HG02759 (cell line): ENCODE data around the gene S1PR1.
"Not testable (repeated sequence)": the region's sequence is repeated elsewhere in the genome, so short reads cannot be mapped to it uniquely, and the experiment has no call there.

Experiments used
- ATAC-seq: cut with Tn5 transposase; IDR thresholded peaks from one replicate; pipeline ENCODE4 v1.9.1; 2021; ENCODE audit warnings: mild to moderate bottlenecking, moderate library complexity; ENCODE audit not compliant: unreplicated experiment

The S1PR1 gene

GRCh38 chr1:101236516-101237228, at the start of gene S1PR1:
Gene S1PR1, plus strand, starts transcription at chr1:101237019. Its CDS starts 1,966 bp downstream, at chr1:101238985.
- ATAC-seq: peak; percentile 27

DNA sequence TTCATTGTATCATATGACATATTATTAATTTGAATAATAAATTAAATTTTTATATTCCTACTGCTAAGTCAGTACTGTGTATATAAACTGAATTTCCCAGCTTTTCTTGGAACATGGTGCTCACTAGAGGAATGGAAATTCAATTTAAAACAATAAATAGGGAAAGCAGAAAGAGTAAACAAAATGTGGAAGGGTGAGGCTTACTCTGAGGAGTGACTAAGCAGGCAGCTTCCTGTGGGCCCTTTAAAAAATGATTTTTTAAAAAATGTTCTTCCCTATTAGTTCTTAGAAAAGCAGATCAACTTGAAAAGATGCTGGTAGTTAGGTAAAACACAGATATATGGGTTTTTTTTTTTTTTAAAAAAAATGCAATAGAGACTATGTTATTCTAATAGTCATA, 49.5 kb upstream of the S1PR1 start:
- no peak for ATAC-seq

DNA sequence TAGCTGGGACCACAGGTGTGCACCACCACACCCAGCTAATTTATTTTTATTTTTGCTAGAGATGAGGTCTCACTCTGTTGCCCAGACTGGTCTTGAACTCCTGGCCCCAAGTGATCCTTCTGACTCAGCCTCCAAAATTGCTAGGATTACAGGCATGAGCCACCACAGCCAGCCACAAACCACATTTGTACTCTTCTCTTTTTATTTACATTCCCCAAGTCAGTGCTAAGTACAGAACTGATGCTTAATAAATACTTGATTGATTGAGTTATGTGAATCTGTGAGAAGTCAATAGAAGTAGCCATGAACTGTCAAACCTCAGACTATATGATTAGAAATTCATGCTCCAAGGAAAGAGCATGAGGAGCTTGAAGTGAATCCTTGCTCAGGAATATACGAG, 48.5 kb upstream of the S1PR1 start:
- ATAC-seq: no peak

- not testable (repeated sequence) for ATAC-seq
These were observed 47.9 kb upstream of the S1PR1 start for GRCh38 chr1:101188968-101189367.

DNA sequence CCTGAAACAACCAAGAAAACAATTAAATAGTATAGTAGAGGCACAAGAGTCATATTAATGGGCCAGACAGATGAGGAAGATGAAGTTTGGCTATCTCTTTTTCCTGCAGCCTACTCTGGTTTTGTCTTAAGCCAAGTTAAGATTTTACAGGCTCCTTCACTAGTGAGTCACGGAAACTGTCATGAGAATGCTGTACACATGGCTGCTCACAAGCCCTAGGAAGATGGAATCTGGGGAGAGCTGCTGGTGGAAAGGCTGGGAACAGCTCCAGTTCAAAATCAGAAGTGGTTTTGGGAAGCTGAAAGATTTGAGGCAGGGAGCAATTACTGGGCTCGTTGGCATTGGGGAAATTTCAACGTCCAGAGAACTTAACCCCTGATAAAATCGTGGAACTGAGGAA, 46.4 kb upstream of the S1PR1 start:
- ATAC-seq: no peak

DNA sequence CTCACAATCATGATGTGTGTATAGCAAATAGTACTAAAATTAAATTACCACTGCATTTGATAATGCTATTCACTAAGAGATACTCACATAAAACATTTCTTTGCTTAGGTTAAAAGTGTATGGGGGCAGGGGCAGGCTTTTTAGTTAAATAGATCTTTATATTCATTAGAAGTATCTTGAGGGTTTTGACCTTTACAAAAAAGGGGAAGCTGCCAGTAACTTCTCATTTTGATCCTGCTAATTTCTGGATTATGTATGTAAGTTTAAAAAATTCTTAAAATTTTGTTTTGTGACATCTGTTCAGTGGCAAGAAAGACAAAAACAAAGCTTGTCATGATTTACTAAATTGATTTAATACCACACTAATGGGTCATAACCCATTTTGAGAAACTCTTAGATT, 45.8 kb upstream of the S1PR1 start:
- ATAC-seq: no peak

DNA sequence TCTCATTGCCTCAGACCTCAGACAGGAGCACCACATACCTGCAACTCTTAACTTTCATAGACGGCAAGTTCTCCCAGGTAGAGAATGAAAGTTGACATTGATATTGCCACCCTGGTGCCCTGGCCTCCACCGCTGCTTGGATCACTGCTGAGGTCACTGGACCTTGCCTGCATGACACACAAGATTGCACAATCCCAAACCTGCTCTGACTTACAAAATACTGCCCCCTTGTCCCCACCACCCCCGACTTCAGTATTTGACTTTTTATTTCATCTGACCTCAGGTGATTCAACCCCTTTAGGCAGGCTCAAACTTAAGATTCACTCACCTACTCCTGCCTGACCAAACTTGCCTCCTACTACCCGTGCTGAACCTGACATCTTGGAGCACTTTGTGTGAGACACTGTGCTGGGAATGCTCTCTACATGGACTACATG, 43.1 kb upstream of the S1PR1 start:
- ATAC-seq: no peak

DNA sequence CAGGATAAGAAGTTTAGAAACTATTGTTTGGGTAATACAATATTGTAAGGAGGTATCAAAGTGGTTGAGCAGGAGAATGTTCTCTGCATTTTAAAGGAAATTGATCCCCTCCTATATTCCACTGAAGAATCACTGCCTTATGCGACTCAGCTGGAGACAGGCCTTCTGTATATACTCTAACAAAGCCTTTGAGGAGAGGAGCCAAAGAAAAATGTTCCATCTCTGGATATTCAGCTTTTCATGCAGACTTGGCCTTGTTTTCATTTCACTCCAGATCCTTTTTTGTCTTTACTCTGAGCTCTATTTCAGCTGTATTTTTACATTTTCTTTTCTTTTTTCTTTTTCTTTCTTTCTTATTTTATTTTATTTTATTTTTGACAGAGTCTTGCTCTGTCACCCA, 42.1 kb upstream of the S1PR1 start:
- ATAC-seq: no peak

GRCh38 chr1:101196668-101197067, 40.2 kb upstream of the S1PR1 start:
- ATAC-seq: no peak

DNA sequence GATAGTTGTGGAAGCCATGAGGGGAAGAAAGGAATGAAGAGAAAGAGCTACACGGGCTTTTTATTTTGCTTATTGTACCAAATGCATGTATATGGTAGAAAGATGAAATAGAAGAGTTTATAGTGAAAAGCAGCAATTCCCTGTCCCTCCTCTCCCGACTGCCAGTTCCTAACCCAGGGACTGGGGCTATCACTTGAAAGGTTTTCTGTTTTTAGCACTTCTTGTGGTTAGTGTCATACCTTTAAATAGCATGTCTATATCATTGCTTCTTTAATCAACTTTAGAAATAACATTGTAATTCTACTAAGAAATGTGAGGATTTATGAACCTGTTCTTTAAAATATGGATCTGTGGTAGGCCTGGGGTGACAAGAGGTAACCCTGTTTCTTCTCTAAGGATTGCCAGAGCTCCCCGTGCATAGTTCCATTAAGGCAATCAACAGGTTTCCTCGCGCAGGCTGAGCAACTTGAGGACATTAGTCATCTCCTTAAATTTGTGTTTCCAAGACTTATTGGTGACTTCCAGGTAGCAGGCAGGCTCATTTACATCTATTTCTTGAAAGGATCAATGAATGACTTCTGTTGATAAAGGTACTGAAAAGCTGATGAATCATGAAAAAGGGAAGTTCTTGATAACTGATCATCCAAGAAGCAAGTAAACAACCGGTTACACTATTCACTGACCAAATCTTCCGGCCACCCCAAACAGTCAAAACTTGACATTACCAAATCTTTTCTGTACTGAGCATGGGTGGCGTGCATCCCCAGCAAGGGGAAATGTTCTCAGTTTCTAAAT, 37.8 kb upstream of the S1PR1 start:
- peak; percentile 99 for ATAC-seq

GRCh38 chr1:101199637-101199982, 37.2 kb upstream of the S1PR1 start:
- ATAC-seq: no peak

GRCh38 chr1:101200513-101200912, 36.3 kb upstream of the S1PR1 start:
- ATAC-seq: no peak

- no peak for ATAC-seq
These were observed 32.8 kb upstream of the S1PR1 start for GRCh38 chr1:101203820-101204540.

DNA sequence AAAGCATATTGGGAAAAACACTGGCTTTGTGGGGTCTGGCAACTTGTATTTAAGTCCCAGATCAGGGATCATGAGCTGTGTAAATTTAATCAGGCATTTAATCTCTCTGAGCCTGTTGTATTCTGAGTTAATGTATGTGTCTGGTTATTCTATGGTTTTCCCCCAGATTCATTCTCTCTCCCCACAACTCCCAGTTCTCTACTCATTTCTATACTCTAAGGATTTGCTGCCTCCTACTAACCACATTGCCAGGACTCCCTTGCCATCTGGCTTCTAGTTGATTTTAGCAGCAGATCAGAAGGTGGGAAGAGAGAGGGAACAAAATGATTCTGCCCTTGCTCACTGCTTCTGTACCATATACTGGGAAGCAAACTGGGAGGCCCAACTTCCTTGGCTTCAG, 31.4 kb upstream of the S1PR1 start:
- ATAC-seq: peak; percentile 47

GRCh38 chr1:101206139-101206538, 30.7 kb upstream of the S1PR1 start:
- peak; percentile 58 for ATAC-seq

DNA sequence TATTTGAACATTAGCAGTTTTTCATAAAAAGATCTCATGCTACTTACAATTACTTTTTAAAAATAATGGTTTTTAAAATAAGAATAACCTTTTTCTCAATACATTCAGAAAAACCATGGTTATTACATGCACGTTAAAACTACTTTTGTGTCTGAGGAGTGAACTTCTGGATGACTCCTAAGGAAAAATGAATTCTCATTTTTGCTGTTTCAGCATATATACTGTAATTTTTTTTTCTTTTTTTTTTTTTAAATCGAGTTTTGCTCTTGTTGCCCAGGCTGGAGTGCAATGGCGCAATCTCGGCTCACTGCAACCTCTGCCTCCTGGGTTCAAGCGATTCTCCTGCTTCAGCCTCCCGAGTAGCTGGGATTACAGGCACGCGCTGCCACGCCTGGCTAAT, 29.5 kb upstream of the S1PR1 start:
- ATAC-seq: not testable (repeated sequence)

GRCh38 chr1:101207891-101208290, 28.9 kb upstream of the S1PR1 start:
- ATAC-seq: no peak

GRCh38 chr1:101215363-101216011, 21.3 kb upstream of the S1PR1 start:
- ATAC-seq: no peak

DNA sequence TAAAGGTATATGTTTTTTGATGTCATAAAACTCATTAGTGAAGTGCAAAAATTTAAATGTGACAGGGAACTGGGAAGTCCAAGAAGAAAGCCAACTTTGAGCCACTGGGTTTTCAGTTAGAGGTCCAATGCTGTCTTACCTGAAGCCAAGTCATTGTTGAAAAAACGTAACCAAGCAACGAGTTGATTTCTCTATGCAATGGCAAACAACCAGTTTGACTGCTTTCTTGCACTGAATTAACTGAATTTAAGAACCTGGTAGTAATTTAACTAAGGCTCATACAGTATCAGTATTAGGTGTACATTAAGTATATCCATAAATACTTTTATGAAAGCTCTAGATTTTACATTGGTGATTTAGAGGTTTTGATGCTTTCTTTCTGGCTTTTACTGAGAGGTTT, 20.2 kb upstream of the S1PR1 start:
- no peak for ATAC-seq

GRCh38 chr1:101217148-101217547, 19.7 kb upstream of the S1PR1 start:
- ATAC-seq: no peak

DNA sequence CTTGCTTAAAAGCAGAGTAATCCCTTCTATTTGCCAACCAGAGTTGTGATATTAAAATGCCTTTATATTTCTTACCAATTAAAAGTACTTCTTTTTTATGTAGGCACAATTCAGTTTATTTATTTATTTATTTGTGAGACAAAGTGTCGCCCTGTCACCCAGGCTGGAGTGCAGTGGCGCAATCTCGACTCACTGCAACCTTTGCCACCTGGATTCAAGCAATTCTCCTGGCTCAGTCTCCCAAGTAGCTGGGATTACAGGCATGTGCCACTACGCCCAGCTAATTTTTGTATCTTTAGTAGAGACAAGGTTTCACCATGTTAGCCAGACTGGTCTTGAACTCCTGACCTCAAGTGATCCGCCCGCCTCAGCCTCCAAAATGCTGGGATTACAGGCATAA, 17.9 kb upstream of the S1PR1 start:
- not testable (repeated sequence) for ATAC-seq
